DMS53 (cell line): ENCODE data around the gene TMEM184B.
"Not testable (repeated sequence)": the region's sequence is repeated elsewhere in the genome, so short reads cannot be mapped to it uniquely, and the experiment has no call there.

ENCODE experiments used
- DNase-seq: peaks from one replicate; lab custom pipeline; 2025; lab: John Stamatoyannopoulos, UW

TMEM184B gene

DNA sequence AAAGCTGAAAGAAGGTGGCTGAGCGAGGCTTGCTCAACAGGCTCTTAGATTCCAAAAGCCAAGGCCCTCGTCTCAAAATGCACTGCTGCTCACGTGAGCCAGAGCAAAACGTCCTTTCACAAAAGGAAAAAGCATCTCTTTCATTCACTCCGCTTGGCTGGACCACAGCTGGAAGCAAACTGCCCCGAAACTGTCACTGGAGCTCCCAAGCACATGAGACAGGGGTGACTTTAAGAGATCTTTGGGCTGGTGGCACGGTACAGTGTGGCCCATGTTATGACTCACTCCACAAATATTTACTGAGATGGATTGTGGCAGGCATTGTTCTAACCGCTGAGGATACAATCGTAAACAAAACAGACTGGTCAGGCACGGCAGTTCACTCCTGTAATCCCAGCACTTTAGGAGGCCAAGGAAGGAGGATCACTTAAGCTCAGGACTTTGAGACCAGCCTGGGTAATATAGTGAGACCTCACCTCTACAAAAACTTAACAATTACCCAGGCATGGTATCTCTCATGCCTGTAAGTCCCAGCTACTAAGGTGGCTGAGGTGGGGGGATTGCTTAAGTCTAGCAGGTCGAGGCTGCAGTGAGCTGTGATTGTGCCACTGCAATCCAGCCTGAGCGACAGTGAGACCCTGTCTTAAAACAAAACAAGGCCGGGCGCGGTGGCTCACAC lies 94.7 kb downstream of the TMEM184B start:
- peak; percentile 89 for DNase-seq

DNA sequence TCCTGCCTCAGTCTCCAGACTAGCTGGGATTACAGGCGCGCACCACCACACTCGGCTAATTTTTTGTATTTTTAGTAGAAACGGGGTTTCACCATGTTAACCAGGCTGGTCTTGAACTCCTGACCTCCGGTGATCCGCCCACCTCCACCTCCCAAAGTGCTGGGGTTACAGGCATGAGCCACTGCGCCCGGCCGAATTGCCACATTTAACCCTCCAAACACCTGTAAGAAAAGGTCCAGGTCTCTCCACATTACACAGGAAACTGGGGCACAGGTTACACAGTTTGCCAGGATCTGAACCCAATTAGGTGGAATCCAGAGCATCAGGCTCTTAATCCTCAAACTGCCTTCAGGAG lies 95.3 kb downstream of the TMEM184B start:
- DNase-seq: not testable (repeated sequence)

DNA sequence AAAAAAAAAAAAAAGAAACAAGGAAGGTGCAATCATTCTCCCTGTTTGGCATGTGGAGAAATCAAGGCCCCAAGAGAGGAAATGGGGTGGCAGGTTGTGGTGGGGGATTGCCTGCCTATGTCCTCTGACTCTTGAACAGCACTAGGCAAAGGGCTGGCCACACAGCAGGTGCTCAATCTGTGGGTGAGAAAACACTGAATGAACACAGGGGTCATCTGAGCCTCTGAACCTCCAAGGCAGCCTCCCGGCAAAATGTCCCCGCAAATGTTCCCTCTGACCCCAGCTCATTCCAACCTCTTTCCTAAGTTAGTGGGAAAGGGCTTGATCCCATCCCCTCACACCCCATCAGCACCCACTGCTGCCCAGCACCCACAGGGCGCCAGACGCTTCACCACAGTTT lies 95.8 kb downstream of the TMEM184B start:
- no peak for DNase-seq

DNA sequence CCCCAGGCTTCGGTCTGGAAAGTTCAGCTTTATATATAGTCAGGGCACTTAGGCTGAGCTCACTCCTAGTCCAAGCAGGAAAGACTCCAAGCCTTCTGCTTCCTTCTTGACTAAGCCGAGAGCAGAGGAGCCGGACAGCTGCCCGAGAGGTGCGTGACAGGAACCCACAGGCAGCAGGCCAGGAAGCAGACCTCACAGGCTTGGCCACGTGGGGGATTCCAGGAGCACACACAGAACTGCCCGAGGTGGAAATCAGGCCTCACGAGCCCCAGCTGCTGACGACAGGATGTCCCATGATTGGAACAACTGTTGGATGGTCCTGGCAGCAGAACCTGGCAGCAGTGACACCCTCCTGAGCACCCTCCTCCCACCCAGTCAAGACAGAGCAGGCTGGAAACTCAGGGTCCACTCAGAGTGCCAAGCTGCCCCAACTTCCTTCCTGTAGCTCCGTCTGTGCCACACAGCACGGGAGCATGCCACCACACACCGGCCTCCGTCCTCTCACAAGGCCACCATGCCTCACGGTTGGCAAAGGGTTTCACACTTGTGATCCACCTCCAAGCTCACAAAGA lies 96.6 kb downstream of the TMEM184B start:
- DNase-seq: peak; percentile 89

DNA sequence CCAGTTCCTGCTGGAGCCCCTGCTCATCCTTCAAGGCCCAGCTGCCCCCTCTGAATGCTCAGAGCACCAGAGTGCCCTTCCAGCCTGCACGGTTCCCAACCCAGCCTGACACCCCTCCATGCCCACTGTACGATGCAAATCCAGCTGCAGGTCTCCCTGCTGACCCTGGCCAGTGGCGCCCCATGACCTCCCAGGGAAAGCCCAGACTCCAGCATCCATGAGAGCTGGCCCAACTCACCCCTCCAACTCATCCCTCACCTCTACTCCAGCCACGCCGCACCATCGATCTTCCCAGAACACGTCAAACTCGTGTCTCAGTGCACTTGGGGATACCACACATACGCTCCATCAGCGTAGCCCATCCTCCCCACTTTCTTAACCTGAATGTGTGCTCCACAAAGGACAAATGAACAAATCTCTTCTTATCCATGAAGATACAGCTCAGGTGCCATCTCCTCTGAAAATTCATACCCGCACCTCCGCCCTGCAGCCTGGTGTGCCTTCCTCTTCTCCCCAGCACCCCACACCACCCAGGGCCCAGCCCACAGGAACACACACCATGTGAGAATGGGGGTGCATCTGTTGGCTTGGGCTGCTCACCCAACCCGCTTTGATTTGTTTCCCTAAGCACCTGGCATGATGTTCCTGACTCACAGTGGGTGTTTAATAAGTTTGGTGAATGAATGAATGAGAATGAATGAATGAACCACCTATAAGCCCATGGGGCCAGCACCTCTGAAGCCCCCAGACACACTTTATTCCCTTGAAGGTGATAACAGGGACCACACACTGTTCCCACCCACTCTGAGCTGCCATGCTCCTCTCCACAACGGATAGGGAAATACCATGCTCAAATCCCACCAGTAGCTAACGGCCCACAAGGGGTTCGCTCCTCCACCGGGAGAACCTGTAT lies 97.3 kb downstream of the TMEM184B start:
- DNase-seq: no peak

- no peak for DNase-seq
Observed at GRCh38 chr22:38174626-38175025, 98.2 kb downstream of the TMEM184B start.

- no peak for DNase-seq
Observed at GRCh38 chr22:38173641-38173906, 99.2 kb downstream of the TMEM184B start.

GRCh38 chr22:38172832-38173640 lies 99.8 kb downstream of the TMEM184B start:
- DNase-seq: peak; percentile 59

GRCh38 chr22:38171927-38172831 lies 100.6 kb downstream of the TMEM184B start:
- no peak for DNase-seq

DNA sequence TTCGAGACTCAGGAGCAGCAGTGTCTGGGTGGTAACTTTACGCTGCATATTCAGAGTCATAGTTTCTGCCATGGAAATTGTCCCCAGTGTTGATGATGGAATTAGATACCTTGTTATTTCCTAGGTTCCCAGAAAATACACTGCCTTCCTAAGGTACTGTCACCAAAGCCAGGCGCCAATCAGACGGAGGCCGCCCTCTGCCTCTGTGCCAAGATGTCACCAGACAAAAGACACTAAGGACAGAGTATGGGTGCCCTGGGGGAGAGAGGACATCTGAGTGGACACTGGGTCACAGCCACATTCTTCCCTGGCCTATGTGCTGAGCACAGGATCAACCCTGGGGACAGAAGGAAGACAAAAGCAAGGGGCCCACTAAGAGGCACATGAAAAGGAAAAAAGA lies 102.3 kb downstream of the TMEM184B start:
- no peak for DNase-seq
